Endothelial cell of umbilical vein (primary cell): ENCODE measurements around the gene RAMP2.
A peak's percentile ranks its signal among the peaks of the same experiment; 100 is the strongest.

Source experiments
- CTCF ChIP-seq, 2 donors: IDR thresholded peaks; 1 replicate in 1 of 2; 2 replicates in 1 of 2; pipeline ENCODE4 v1.5.1; 2011; ENCODE audit warnings: low read length in 2 of 2, mild to moderate bottlenecking in 2 of 2, moderate library complexity in 2 of 2, control low read depth in 1 of 2, inconsistent platforms in 1 of 2, low read depth in 1 of 2; ENCODE audit not compliant: insufficient read depth in 1 of 2; ENCODE audit errors: extremely low read depth in 1 of 2
- FOS ChIP-seq: IDR thresholded peaks from 2 replicates; pipeline ENCODE4 v1.6.1; 2011; ENCODE audit warnings: mild to moderate bottlenecking, low read length, moderate library complexity, borderline replicate concordance; ENCODE audit not compliant: insufficient read depth
- GATA2 ChIP-seq: IDR thresholded peaks from 2 replicates; pipeline ENCODE4 v1.7.0; 2011; ENCODE audit warnings: low read depth, mild to moderate bottlenecking, moderate library complexity, mixed read lengths, low read length; ENCODE audit not compliant: insufficient read length, insufficient read depth
- JUN ChIP-seq: IDR thresholded peaks from 2 replicates; pipeline ENCODE4 v1.6.1; 2011; ENCODE audit warnings: borderline replicate concordance, low read depth; ENCODE audit not compliant: insufficient read length, insufficient read depth
- MAX ChIP-seq: IDR thresholded peaks from 2 replicates; pipeline ENCODE4 v1.6.1; 2011; ENCODE audit not compliant: insufficient read depth, insufficient read length

GRCh38 chr17:42744806-42745617 is 16.0 kb upstream of the RAMP2 start, which contains the start of gene EZH1:
- TF ChIP-seq CTCF (IDR thresholded peaks at IDR 0.05; ENCODE audit: extremely low read depth in 1 of 2, insufficient read depth in 1 of 2, low read depth in 1 of 2, low read length in 2 of 2), result no peak
- TF ChIP-seq MAX, result peak; percentile 71
- TF ChIP-seq JUN, result no peak
- TF ChIP-seq FOS, result no peak
- TF ChIP-seq GATA2, result no peak
